ENCODE data around the gene RNF152. TPM values are rescaled to one million over a fixed set of nuclear protein-coding genes. Genes with fewer than 3 reads are reported as not detected.

The RNF152 gene
- total RNA-seq, 1 donor from 2014 or later, result 10.4 TPM

DNA sequence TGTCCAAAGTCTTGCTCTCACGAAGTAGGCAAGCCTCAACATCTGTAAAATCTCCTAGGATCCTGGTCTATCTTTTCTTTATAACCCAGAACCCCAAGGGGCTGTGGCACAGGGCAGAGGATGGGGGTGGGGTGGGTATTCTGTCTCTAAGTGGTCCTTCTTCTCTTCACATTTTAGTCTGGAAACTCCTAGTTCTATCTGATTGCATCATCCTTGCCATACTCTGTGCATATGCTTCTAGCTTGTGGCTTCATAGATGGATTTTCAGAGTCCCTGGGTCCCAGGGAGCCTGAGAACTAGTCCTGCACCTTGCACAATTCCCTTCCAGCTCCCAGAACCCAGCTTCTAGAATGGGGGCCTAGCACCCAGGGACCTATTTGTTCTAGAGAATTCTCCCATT is 52.5 kb downstream of the RNF152 start:
- no peak overlapping the region for H3K4me3 ChIP-seq
- intact Hi-C loops (cut with micrococcal nuclease), result no loop called here

DNA sequence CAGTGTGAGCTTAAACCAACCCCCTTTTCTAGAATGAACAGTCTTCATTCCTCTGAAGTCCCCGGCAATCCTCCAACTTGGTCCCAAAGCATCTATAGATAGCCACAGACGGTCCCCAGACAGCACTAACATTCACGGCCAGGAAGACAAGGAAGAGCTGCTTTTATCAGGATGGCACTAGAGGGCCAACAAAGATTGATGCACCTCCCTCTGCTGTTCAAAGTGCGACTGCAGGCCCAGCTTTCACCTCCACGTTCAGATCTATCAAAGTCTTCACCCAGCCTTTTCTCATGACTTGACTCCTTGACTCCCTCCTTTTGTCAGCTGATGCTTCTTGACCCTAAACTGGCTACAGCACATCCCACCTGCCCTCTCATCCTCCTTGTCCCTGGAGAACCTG is 54.3 kb downstream of the RNF152 start:
- intact Hi-C loops (cut with micrococcal nuclease), result no loop called here
- peak overlapping the region; percentile 25 for H3K27ac ChIP-seq (replicated peaks)
- TF ChIP-seq, protein P1, sequence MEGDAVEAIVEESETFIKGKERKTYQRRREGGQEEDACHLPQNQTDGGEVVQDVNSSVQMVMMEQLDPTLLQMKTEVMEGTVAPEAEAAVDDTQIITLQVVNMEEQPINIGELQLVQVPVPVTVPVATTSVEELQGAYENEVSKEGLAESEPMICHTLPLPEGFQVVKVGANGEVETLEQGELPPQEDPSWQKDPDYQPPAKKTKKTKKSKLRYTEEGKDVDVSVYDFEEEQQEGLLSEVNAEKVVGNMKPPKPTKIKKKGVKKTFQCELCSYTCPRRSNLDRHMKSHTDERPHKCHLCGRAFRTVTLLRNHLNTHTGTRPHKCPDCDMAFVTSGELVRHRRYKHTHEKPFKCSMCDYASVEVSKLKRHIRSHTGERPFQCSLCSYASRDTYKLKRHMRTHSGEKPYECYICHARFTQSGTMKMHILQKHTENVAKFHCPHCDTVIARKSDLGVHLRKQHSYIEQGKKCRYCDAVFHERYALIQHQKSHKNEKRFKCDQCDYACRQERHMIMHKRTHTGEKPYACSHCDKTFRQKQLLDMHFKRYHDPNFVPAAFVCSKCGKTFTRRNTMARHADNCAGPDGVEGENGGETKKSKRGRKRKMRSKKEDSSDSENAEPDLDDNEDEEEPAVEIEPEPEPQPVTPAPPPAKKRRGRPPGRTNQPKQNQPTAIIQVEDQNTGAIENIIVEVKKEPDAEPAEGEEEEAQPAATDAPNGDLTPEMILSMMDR (IDR thresholded peaks at IDR 0.05; ENCODE audit: borderline replicate concordance), result no peak
- DNase-seq, result no peak
- H3K4me1 ChIP-seq, result peaks cover 54% of the 10 kb centered on the region
- no peaks in the 10 kb centered on the region for H3K27me3 ChIP-seq (ENCODE audit: low read depth)
- peaks cover 10% of the 10 kb centered on the region for H3K9me3 ChIP-seq (replicated peaks)
- H3K4me3 ChIP-seq, result no peak overlapping the region
- peaks cover 4% of the 10 kb centered on the region for H3K36me3 ChIP-seq

More for the DNA sequence above, 52.5 kb downstream of the RNF152 start:
- Histone ChIP-seq H3K27me3 (ENCODE audit: low read depth) (no peaks in the 10 kb centered on the region), H3K27ac (replicated peaks) (no peak overlapping the region), H3K9me3 (replicated peaks) (peaks cover 10% of the 10 kb centered on the region), H3K36me3 (peaks cover 4% of the 10 kb centered on the region), H3K4me1 (peaks cover 47% of the 10 kb centered on the region)
- TF ChIP-seq, protein P1 (IDR thresholded peaks at IDR 0.05; ENCODE audit: borderline replicate concordance), result no peak
- no peak for DNase-seq

DNA sequence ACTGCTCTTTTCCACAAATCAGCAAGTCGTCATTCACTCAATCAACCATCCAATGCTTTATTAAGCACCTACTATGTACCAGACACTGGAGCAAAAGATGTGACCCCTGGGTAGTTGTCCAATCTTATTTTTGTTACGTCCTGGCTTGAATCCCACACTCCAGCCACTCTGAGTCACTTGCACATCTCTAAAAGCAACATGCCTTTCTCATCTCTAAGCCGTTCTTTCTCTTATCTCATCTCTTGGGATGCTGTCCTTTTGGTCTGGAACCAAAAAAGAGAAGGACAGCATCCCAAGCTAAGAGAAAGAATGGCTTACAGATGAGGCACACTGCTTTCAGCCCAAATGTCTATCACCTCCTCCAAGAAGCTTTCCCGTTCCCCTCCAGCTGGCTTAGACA is 58.8 kb downstream of the RNF152 start:
- H3K36me3 ChIP-seq, result peaks cover 4% of the 10 kb centered on the region
- H3K9me3 ChIP-seq (replicated peaks), result peaks cover 10% of the 10 kb centered on the region
- H3K4me1 ChIP-seq, result peaks cover 62% of the 10 kb centered on the region
- TF ChIP-seq, protein P1 (IDR thresholded peaks at IDR 0.05; ENCODE audit: borderline replicate concordance), result no peak
- H3K4me3 ChIP-seq, result no peak overlapping the region
- peak overlapping the region; percentile 53 for H3K27ac ChIP-seq (replicated peaks)
- no peaks in the 10 kb centered on the region for H3K27me3 ChIP-seq (ENCODE audit: low read depth)
- DNase-seq, result no peak
- intact Hi-C loops (cut with micrococcal nuclease), result no loop called here

DNA sequence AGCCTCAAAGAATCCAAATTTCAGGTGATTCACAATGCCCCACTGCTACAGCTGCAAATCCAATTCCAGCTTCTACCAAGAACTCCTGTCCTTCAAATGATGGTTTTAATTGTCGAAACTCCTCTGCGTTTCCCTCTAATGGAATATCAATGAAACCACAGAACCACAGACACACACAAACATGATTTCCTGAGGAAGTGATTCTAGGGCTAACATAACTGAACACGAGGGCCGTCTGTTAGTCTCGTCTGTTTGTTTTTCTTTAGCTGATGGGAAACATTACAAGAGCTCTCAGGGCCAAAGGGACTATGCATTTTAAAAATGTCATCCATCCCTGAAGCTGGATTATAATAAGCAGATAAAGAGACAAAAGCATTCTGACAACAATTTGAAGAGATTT is 59.4 kb downstream of the RNF152 start:
- Histone ChIP-seq H3K9me3 (replicated peaks) (peaks cover 10% of the 10 kb centered on the region), H3K36me3 (peaks cover 4% of the 10 kb centered on the region), H3K4me3 (no peak overlapping the region), H3K4me1 (peaks cover 58% of the 10 kb centered on the region), H3K27me3 (ENCODE audit: low read depth) (no peaks in the 10 kb centered on the region), H3K27ac (replicated peaks) (peak overlapping the region; percentile 53)
- TF ChIP-seq, protein P1 (IDR thresholded peaks at IDR 0.05; ENCODE audit: borderline replicate concordance), result no peak
- intact Hi-C loops (cut with micrococcal nuclease), result no loop called here
- no peak for DNase-seq

GRCh38 chr18:61832858-61833257 is 59.9 kb downstream of the RNF152 start:
- no peak for DNase-seq
- Histone ChIP-seq H3K9me3 (replicated peaks) (peaks cover 10% of the 10 kb centered on the region), H3K27ac (replicated peaks) (peak overlapping the region; percentile 53), H3K4me3 (no peak overlapping the region), H3K27me3 (ENCODE audit: low read depth) (no peaks in the 10 kb centered on the region), H3K4me1 (peaks cover 53% of the 10 kb centered on the region), H3K36me3 (peaks cover 4% of the 10 kb centered on the region)
- TF ChIP-seq, protein P1 (IDR thresholded peaks at IDR 0.05; ENCODE audit: borderline replicate concordance), result no peak
- intact Hi-C loops (cut with micrococcal nuclease), result no loop called here

Data from left ventricle myocardium inferior (tissue), 1 donor.